DOHH2 (cell line): Measurements from ENCODE around the gene LNX2.

Source experiments
- H3F3A ChIP-seq: fragments of 200-600 bp; sonication (generic), shearing (Covaris generic); 2 replicates; pipeline ENCODE4 v1.6.0; 2016; ENCODE audit warnings: antibody characterized with exemption, mild to moderate bottlenecking; ENCODE audit not compliant: control insufficient read depth, insufficient read depth
- H3K27ac ChIP-seq: fragments of 200-600 bp; sonication (generic); 2 replicates; pipeline ENCODE4 v1.5.1; 2014; ENCODE audit warnings: low read depth, mild to moderate bottlenecking, low read length, moderate library complexity
- H3K27me3 ChIP-seq: fragments of 200-600 bp; sonication (generic); 2 replicates; pipeline ENCODE4 v1.6.1; 2014; ENCODE audit warnings: mild to moderate bottlenecking, low read length, mixed read lengths; ENCODE audit not compliant: control insufficient read depth
- H3K36me3 ChIP-seq: fragments of 200-600 bp; sonication (generic); 2 replicates; pipeline ENCODE4 v1.6.1; 2014; ENCODE audit warnings: mild to moderate bottlenecking, low read length, moderate library complexity, mixed read lengths; ENCODE audit not compliant: control insufficient read depth
- H3K4me1 ChIP-seq: fragments of 200-600 bp; sonication (generic); 2 replicates; pipeline ENCODE4 v1.6.1; 2014; ENCODE audit warnings: mild to moderate bottlenecking, low read length, mixed read lengths; ENCODE audit not compliant: control insufficient read depth
- H3K4me2 ChIP-seq: fragments of 200-600 bp; sonication (generic); 2 replicates; pipeline ENCODE4 v1.6.0; 2014; ENCODE audit warnings: mild to moderate bottlenecking, low read length, moderate library complexity
- H3K4me3 ChIP-seq: fragments of 200-600 bp; sonication (generic); 2 replicates; pipeline ENCODE4 v1.5.1; 2014; ENCODE audit warnings: mild to moderate bottlenecking, low read length, mixed read lengths
- H3K79me2 ChIP-seq: fragments of 200-600 bp; sonication (generic); 2 replicates; pipeline ENCODE4 v1.6.1; 2014; ENCODE audit warnings: mild to moderate bottlenecking, low read length, mixed read lengths; ENCODE audit not compliant: control insufficient read depth
- H3K9me2 ChIP-seq: fragments of 200-600 bp; sonication (generic); replicated peaks from 2 replicates; pipeline ENCODE4 v1.6.1; 2014; ENCODE audit warnings: mild to moderate bottlenecking, low read length, mixed read lengths; ENCODE audit not compliant: control insufficient read depth
- H3K9me3 ChIP-seq: fragments of 200-600 bp; sonication (generic); 2 replicates; pipeline ENCODE4 v1.6.1; 2014; ENCODE audit warnings: antibody characterized with exemption, low read length, mixed read lengths; ENCODE audit not compliant: control insufficient read depth, insufficient read depth
- H4K20me1 ChIP-seq: fragments of 200-600 bp; sonication (generic); 2 replicates; pipeline ENCODE4 v1.6.0; 2014; ENCODE audit warnings: low read depth, mild to moderate bottlenecking, antibody characterized with exemption, low read length, moderate library complexity; ENCODE audit not compliant: control insufficient read depth, insufficient read depth
- EZH2phosphoT487 ChIP-seq: fragments of 200-600 bp; sonication (generic); IDR thresholded peaks from 2 replicates; pipeline ENCODE4 v1.6.1; 2017; ENCODE audit warnings: borderline replicate concordance, mild to moderate bottlenecking, antibody characterized with exemption, low read length, moderate library complexity, mixed read lengths
- TF ChIP-seq, protein P1 (sequence below): fragments of 200-600 bp; sonication (generic); IDR thresholded peaks from one replicate; pipeline ENCODE4 v1.5.1; 2014; ENCODE audit warnings: antibody characterized with exemption, mild to moderate bottlenecking, low read depth, low read length; ENCODE audit not compliant: poor library complexity, severe bottlenecking

The LNX2 gene

DNA sequence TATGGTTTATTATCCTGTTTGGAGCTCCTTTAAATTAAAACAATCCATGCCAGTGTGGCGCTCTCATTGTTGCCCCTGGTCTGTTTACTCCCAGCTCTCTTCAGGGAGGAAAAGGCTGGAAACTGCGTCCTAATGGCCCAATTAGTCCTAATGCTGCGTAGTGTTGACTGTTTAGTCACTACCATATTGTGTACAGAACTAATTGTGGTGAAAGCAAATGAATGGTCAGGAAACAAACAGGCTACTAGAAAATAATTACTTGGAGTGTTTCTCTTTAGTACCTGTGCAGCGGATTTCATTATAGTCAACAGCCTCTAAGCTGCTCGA lies 115.5 kb downstream of the LNX2 start:
- Histone ChIP-seq H3K4me3 (no peak overlapping the region), H3K27me3 (peaks cover 19% of the 10 kb centered on the region), H3K4me1 (no peaks in the 10 kb centered on the region), H3K4me2 (no peak overlapping the region), H3K36me3 (no peaks in the 10 kb centered on the region), H3K9me3 (no peaks in the 10 kb centered on the region), H4K20me1 (no peaks in the 10 kb centered on the region), H3K79me2 (no peaks in the 10 kb centered on the region), H3F3A (no peaks in the 10 kb centered on the region), H3K9me2 (no peaks in the 10 kb centered on the region), H3K27ac (no peak overlapping the region)
- TF ChIP-seq, protein P1, sequence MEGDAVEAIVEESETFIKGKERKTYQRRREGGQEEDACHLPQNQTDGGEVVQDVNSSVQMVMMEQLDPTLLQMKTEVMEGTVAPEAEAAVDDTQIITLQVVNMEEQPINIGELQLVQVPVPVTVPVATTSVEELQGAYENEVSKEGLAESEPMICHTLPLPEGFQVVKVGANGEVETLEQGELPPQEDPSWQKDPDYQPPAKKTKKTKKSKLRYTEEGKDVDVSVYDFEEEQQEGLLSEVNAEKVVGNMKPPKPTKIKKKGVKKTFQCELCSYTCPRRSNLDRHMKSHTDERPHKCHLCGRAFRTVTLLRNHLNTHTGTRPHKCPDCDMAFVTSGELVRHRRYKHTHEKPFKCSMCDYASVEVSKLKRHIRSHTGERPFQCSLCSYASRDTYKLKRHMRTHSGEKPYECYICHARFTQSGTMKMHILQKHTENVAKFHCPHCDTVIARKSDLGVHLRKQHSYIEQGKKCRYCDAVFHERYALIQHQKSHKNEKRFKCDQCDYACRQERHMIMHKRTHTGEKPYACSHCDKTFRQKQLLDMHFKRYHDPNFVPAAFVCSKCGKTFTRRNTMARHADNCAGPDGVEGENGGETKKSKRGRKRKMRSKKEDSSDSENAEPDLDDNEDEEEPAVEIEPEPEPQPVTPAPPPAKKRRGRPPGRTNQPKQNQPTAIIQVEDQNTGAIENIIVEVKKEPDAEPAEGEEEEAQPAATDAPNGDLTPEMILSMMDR = no peak
- TF ChIP-seq EZH2phosphoT487 = no peak

DNA sequence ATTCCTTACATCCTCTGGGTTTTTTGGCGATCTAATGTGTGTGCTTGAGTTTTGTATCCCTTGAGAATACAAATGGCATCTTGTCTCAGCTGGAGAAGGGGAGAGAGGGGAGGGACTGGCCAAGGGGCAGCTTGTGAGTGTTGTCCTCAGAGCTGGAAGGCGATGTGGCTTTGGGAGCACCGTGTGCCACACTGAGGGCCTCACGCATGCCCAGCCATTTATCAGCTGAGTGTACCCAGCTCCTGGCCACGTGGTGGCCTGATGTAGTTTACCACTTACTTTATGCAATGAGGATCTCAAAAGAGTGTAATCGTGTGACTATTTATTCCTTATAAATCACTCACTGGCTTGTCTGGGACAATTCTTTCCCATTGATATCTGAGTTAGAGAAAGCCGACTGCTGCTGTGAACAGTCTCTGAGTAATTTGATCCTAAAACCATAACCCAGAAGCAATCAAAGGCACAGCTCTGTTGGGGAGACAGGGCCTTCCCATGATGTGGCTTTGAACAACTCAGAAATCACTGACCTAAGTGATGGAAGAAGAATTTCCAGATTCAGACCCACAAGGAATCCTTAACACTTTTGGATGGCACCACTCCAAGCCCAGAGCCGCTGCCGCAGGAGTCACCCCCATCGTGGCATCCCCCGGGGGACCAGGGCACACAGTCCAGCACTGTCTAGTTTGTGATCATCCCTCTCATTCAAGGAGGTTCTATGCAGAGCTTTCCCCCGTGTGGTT lies 116.0 kb downstream of the LNX2 start:
- peaks cover 19% of the 10 kb centered on the region for H3K27me3 ChIP-seq
- H3K79me2 ChIP-seq = no peaks in the 10 kb centered on the region
- no peaks in the 10 kb centered on the region for H3K9me2 ChIP-seq
- no peaks in the 10 kb centered on the region for H4K20me1 ChIP-seq
- H3K27ac ChIP-seq = no peak overlapping the region
- H3K4me1 ChIP-seq = no peaks in the 10 kb centered on the region
- H3K4me2 ChIP-seq = no peak overlapping the region
- no peak for TF ChIP-seq EZH2phosphoT487
- TF ChIP-seq, protein P1 = no peak
- H3F3A ChIP-seq = no peaks in the 10 kb centered on the region
- H3K36me3 ChIP-seq = no peaks in the 10 kb centered on the region
- H3K9me3 ChIP-seq = no peaks in the 10 kb centered on the region
- no peak overlapping the region for H3K4me3 ChIP-seq

- Histone ChIP-seq H3K36me3 (no peaks in the 10 kb centered on the region), H3K4me3 (no peak overlapping the region), H4K20me1 (no peaks in the 10 kb centered on the region), H3K4me1 (no peaks in the 10 kb centered on the region), H3K27me3 (peaks cover 9% of the 10 kb centered on the region), H3K79me2 (no peaks in the 10 kb centered on the region), H3K9me3 (no peaks in the 10 kb centered on the region), H3K27ac (no peak overlapping the region), H3K9me2 (no peaks in the 10 kb centered on the region), H3K4me2 (no peak overlapping the region), H3F3A (no peaks in the 10 kb centered on the region)
- TF ChIP-seq, protein P1 = no peak
- TF ChIP-seq EZH2phosphoT487 = no peak
Measured at GRCh38 chr13:27500806-27501534, 119.4 kb downstream of the LNX2 start.
